Vagina (tissue), 2 donors: ENCODE results near the gene SEZ6L. TPM values are rescaled to one million over a fixed set of nuclear protein-coding genes. Genes with fewer than 3 reads are reported as not detected.

Source experiments
- DNase-seq, 2 donors: peaks; one replicate each; pipeline ENCODE4 v3.0.0-alpha.2; 2017; ENCODE audit errors: extremely low spot score in 2 of 2
- H3K27ac ChIP-seq: fragments of 200-600 bp; sonication (generic); one replicate; pipeline ENCODE4 v1.5.1; 2019
- H3K27me3 ChIP-seq: fragments of 200-600 bp; sonication (generic); one replicate; pipeline ENCODE4 v1.5.1; 2019
- H3K36me3 ChIP-seq, 2 donors: fragments of 200-600 bp; sonication (generic); one replicate each; pipeline ENCODE4 v1.5.1; 2017 to 2019
- H3K4me1 ChIP-seq: fragments of 200-600 bp; sonication (generic); one replicate; pipeline ENCODE4 v1.5.1; 2019
- H3K4me3 ChIP-seq, 2 donors: fragments of 200-600 bp; sonication (generic); 1 replicate in 1 of 2; 2 replicates in 1 of 2; pipeline ENCODE4 v1.5.1; 2016 to 2019
- H3K9me3 ChIP-seq: fragments of 200-600 bp; sonication (generic); one replicate; pipeline ENCODE4 v1.5.1; 2019
- CTCF ChIP-seq, 3 experiments: fragments of 450-650 bp in 2 of 3; fragments of 200-600 bp in 1 of 3; sonication (generic) in 1 of 3; IDR thresholded peaks; one replicate each; pipeline ENCODE4 v1.5.1; 2017 to 2019; ENCODE audit warnings: antibody characterized with exemption in 3 of 3, mild to moderate bottlenecking in 2 of 3, moderate library complexity in 2 of 3
- POLR2A ChIP-seq, 2 donors: fragments of 450-650 bp; IDR thresholded peaks; one replicate each; pipeline ENCODE4 v1.6.1; 2017; ENCODE audit warnings: antibody characterized with exemption in 2 of 2, mild to moderate bottlenecking in 2 of 2, moderate library complexity in 2 of 2
- POLR2AphosphoS5 ChIP-seq, 2 donors: sonication (generic); formaldehyde crosslinking; IDR thresholded peaks; one replicate each; pipeline ENCODE4 v1.9.0; 2017; ENCODE audit warnings: antibody characterized with exemption in 2 of 2, mild to moderate bottlenecking in 2 of 2, low read depth in 1 of 2; ENCODE audit not compliant: insufficient read depth in 1 of 2
- intact Hi-C: fragments of 100-400 bp; cut with DNase I; formaldehyde crosslinking; loops from one replicate; pipeline ENCODE4 v1.15.1; 2023
- total RNA-seq: library from RNA; depleted of rRNA; stranded (reverse); fragments of >200 nt; gene quantifications from one replicate; pipeline ENCODE4 v1.2.3, GENCODE V29; 2016

The SEZ6L gene
- total RNA-seq, 1 donor from 2014 or later: 1.2 TPM

- DNase-seq: no peak
- intact Hi-C loops: no loop called here
Observed at GRCh38 chr22:26265909-26266308, 96.6 kb downstream of the SEZ6L start.

GRCh38 chr22:26267856-26268255 lies 98.6 kb downstream of the SEZ6L start:
- H3K36me3 ChIP-seq: no peaks in the 10 kb centered on the region
- no peaks in the 10 kb centered on the region for H3K9me3 ChIP-seq
- H3K4me3 ChIP-seq: no peak overlapping the region
- intact Hi-C loops: no loop called here
- no peaks in the 10 kb centered on the region for H3K4me1 ChIP-seq
- no peak overlapping the region for H3K27ac ChIP-seq
- no peak for TF ChIP-seq CTCF (IDR thresholded peaks at IDR 0.05)
- no peak for DNase-seq
- H3K27me3 ChIP-seq: no peaks in the 10 kb centered on the region

More at GRCh38 chr22:26265909-26266308, 96.6 kb downstream of the SEZ6L start:
- no peaks in the 10 kb centered on the region for H3K4me1 ChIP-seq
- H3K27ac ChIP-seq: no peak overlapping the region
- TF ChIP-seq POLR2A (IDR thresholded peaks at IDR 0.05) (no peak), CTCF (IDR thresholded peaks at IDR 0.05) (no peak), POLR2AphosphoS5 (IDR thresholded peaks at IDR 0.05; ENCODE audit: insufficient read depth in 1 of 2, low read depth in 1 of 2) (no peak)
- H3K27me3 ChIP-seq: no peaks in the 10 kb centered on the region
- no peaks in the 10 kb centered on the region for H3K9me3 ChIP-seq
- no peaks in the 10 kb centered on the region for H3K36me3 ChIP-seq
- no peak overlapping the region for H3K4me3 ChIP-seq

- no peak for TF ChIP-seq POLR2A (IDR thresholded peaks at IDR 0.05)
- TF ChIP-seq POLR2AphosphoS5 (IDR thresholded peaks at IDR 0.05; ENCODE audit: insufficient read depth in 1 of 2, low read depth in 1 of 2): no peak
- intact Hi-C loops: no loop called here
- H3K36me3 ChIP-seq: no peaks in the 10 kb centered on the region
- H3K9me3 ChIP-seq: no peaks in the 10 kb centered on the region
- H3K27ac ChIP-seq: no peak overlapping the region
- H3K27me3 ChIP-seq: no peaks in the 10 kb centered on the region
- DNase-seq: no peak
- H3K4me3 ChIP-seq: no peak overlapping the region
- H3K4me1 ChIP-seq: no peaks in the 10 kb centered on the region
Observed at GRCh38 chr22:26269572-26269971, 100.3 kb downstream of the SEZ6L start.

- H3K27ac ChIP-seq: no peak overlapping the region
- no peaks in the 10 kb centered on the region for H3K36me3 ChIP-seq
- no peaks in the 10 kb centered on the region for H3K4me1 ChIP-seq
- no peak overlapping the region for H3K4me3 ChIP-seq
- no peaks in the 10 kb centered on the region for H3K27me3 ChIP-seq
- DNase-seq: no peak
- TF ChIP-seq CTCF (IDR thresholded peaks at IDR 0.05) (no peak), POLR2A (IDR thresholded peaks at IDR 0.05) (no peak), POLR2AphosphoS5 (IDR thresholded peaks at IDR 0.05; ENCODE audit: insufficient read depth in 1 of 2, low read depth in 1 of 2) (no peak)
- intact Hi-C loops: no loop called here
- no peaks in the 10 kb centered on the region for H3K9me3 ChIP-seq
Observed at GRCh38 chr22:26271427-26271826, 102.2 kb downstream of the SEZ6L start.

GRCh38 chr22:26273011-26273675 lies 103.9 kb downstream of the SEZ6L start:
- DNase-seq: no peak
- Histone ChIP-seq H3K27me3 (no peaks in the 10 kb centered on the region), H3K27ac (no peak overlapping the region), H3K36me3 (no peaks in the 10 kb centered on the region), H3K4me1 (no peaks in the 10 kb centered on the region), H3K9me3 (no peaks in the 10 kb centered on the region), H3K4me3 (no peak overlapping the region)
- intact Hi-C loops: no loop called here
- TF ChIP-seq POLR2AphosphoS5 (IDR thresholded peaks at IDR 0.05; ENCODE audit: insufficient read depth in 1 of 2, low read depth in 1 of 2): no peak
- no peak for TF ChIP-seq CTCF (IDR thresholded peaks at IDR 0.05)
- no peak for TF ChIP-seq POLR2A (IDR thresholded peaks at IDR 0.05)
